HG03039 (cell line): ENCODE data around the gene BCL2L15.

Source experiments
- ATAC-seq: cut with Tn5 transposase; IDR thresholded peaks from one replicate; pipeline ENCODE4 v1.9.1; 2021; ENCODE audit warnings: mild to moderate bottlenecking, moderate library complexity; ENCODE audit not compliant: unreplicated experiment

BCL2L15 gene

GRCh38 chr1:113887402-113888175, at the start of gene BCL2L15:
TSS of gene BCL2L15 (minus strand) at chr1:113887581. CDS start at chr1:113887375, 206 bp downstream.
- no peak for ATAC-seq

- no peak for ATAC-seq
Observed at GRCh38 chr1:113937146-113937545, 49.8 kb upstream of the BCL2L15 start.

- no peak for ATAC-seq
Observed at GRCh38 chr1:113935970-113936369, 48.6 kb upstream of the BCL2L15 start.

- ATAC-seq = no peak
Observed at GRCh38 chr1:113935176-113935575, 47.8 kb upstream of the BCL2L15 start.

- ATAC-seq = no peak
Observed at GRCh38 chr1:113934511-113935055, 47.2 kb upstream of the BCL2L15 start.

GRCh38 chr1:113934006-113934405, 46.6 kb upstream of the BCL2L15 start:
- ATAC-seq = no peak

GRCh38 chr1:113931451-113931851, 44.1 kb upstream of the BCL2L15 start:
- ATAC-seq = no peak

- peak; percentile 28 for ATAC-seq
Observed at GRCh38 chr1:113930499-113931161, 43.2 kb upstream of the BCL2L15 start.

- ATAC-seq = peak; percentile 30
Observed at GRCh38 chr1:113929750-113930498, 42.5 kb upstream of the BCL2L15 start.

- ATAC-seq = peak; percentile 49
Observed at GRCh38 chr1:113928941-113929749, 41.8 kb upstream of the BCL2L15 start, which contains the start of gene HIPK1. TSS of gene HIPK1 (plus strand) at chr1:113929324.

GRCh38 chr1:113928187-113928930, 41.0 kb upstream of the BCL2L15 start:
- no peak for ATAC-seq

GRCh38 chr1:113924473-113924872, 37.1 kb upstream of the BCL2L15 start:
- no peak for ATAC-seq

GRCh38 chr1:113922957-113923356, 35.6 kb upstream of the BCL2L15 start:
- no peak for ATAC-seq

GRCh38 chr1:113918243-113918642, 30.9 kb upstream of the BCL2L15 start:
- no peak for ATAC-seq

- ATAC-seq = no peak
Observed at GRCh38 chr1:113917400-113918082, 30.2 kb upstream of the BCL2L15 start.

- ATAC-seq = no peak
Observed at GRCh38 chr1:113916974-113917373, 29.6 kb upstream of the BCL2L15 start.

GRCh38 chr1:113913887-113914664, 26.7 kb upstream of the BCL2L15 start:
- ATAC-seq = no peak

GRCh38 chr1:113913312-113913668, 25.9 kb upstream of the BCL2L15 start:
- ATAC-seq = no peak
